Neutrophil (primary cell): ENCODE data around the gene PITPNC1.

Source experiments
- H3K27ac ChIP-seq: fragments of 200-600 bp; sonication (generic); 2 replicates; pipeline ENCODE4 v1.5.1; 2016; ENCODE audit warnings: mild to moderate bottlenecking, moderate library complexity
- H3K27me3 ChIP-seq: fragments of 200-600 bp; sonication (generic); 2 replicates; pipeline ENCODE4 v1.6.0; 2016; ENCODE audit warnings: mild to moderate bottlenecking
- H3K36me3 ChIP-seq: fragments of 200-600 bp; sonication (generic); 2 replicates; pipeline ENCODE4 v1.5.1; 2017
- H3K4me1 ChIP-seq, 2 experiments: fragments of 200-600 bp in 1 of 2; sonication (generic) in 1 of 2; 1 replicate in 1 of 2; 2 replicates in 1 of 2; pipeline versions ENCODE4 v1.5.1 to v1.6.1; 2013 to 2016; ENCODE audit warnings: low read depth in 1 of 2, low read length in 1 of 2, mild to moderate bottlenecking in 1 of 2, moderate library complexity in 1 of 2; ENCODE audit not compliant: control insufficient read depth in 1 of 2, insufficient read depth in 1 of 2
- H3K4me3 ChIP-seq, 2 experiments: fragments of 200-600 bp in 1 of 2; sonication (generic) in 1 of 2; 1 replicate in 1 of 2; 2 replicates in 1 of 2; pipeline ENCODE4 v1.5.1; 2013 to 2016; ENCODE audit warnings: low read depth in 1 of 2, low read length in 1 of 2, mild to moderate bottlenecking in 1 of 2, moderate library complexity in 1 of 2
- H3K9me3 ChIP-seq: fragments of 200-600 bp; sonication (generic); 2 replicates; pipeline ENCODE4 v1.5.1; 2016
- CTCF ChIP-seq: fragments of 200-600 bp; sonication (generic); IDR thresholded peaks from 2 replicates; pipeline ENCODE4 v1.5.1; 2016; ENCODE audit warnings: antibody characterized with exemption

PITPNC1 gene

GRCh38 chr17:67343237-67343636 is 33.8 kb upstream of the PITPNC1 start:
- no peaks in the 10 kb centered on the region for H3K27me3 ChIP-seq
- H3K36me3 ChIP-seq, result peaks cover 91% of the 10 kb centered on the region
- H3K4me3 ChIP-seq, result no peak overlapping the region
- no peaks in the 10 kb centered on the region for H3K9me3 ChIP-seq
- no peak overlapping the region for H3K27ac ChIP-seq
- no peak for TF ChIP-seq CTCF
- H3K4me1 ChIP-seq, result no peaks in the 10 kb centered on the region

DNA sequence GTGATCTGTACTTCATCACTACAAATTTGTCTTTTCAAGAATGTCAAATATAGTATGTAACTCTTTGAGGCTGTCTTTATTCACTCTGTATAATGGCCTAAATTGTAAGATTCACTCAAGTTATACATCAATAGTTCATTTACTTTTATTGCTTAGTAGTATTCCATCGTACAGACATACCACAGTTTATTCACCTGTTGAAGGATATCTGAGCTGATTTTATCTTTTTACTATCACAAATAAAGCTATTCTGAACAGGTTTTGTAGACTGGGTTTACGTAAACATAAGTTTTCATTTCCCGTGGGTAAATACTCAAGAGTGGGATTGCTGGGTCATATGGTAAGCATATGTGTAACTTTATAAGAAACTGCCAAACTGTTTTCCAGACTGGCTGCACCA is 29.3 kb upstream of the PITPNC1 start:
- no peak for TF ChIP-seq CTCF
- peaks cover 14 to 15% of the 10 kb centered on the region in 2 experiments for H3K4me1 ChIP-seq
- H3K4me3 ChIP-seq, result no peak overlapping the region
- no peak overlapping the region for H3K27ac ChIP-seq
- H3K9me3 ChIP-seq, result no peaks in the 10 kb centered on the region
- no peaks in the 10 kb centered on the region for H3K27me3 ChIP-seq
- peaks cover 82% of the 10 kb centered on the region for H3K36me3 ChIP-seq

DNA sequence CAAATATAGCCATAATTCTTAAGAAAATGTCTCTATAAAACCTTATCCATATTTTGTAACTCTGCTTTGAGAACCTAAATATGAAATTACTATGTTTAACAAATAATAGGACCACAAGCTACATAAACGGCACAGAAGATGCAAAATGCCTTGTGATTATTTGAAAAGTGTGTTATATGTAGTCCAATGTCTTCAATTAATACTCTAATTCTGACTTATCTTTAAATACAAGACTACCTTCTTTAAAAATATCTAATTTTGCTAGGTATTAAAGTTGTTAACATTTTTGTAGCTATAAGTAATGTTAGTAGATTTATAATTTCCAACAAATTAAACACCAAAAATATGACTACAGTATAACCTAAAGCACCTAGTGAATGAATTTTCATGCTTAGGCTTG is 27.7 kb upstream of the PITPNC1 start:
- no peaks in the 10 kb centered on the region for H3K27me3 ChIP-seq
- peaks cover 30 to 31% of the 10 kb centered on the region in 2 experiments for H3K4me1 ChIP-seq
- TF ChIP-seq CTCF, result no peak
- H3K36me3 ChIP-seq, result peaks cover 66% of the 10 kb centered on the region
- no peak overlapping the region for H3K27ac ChIP-seq
- no peak overlapping the region for H3K4me3 ChIP-seq
- H3K9me3 ChIP-seq, result no peaks in the 10 kb centered on the region

DNA sequence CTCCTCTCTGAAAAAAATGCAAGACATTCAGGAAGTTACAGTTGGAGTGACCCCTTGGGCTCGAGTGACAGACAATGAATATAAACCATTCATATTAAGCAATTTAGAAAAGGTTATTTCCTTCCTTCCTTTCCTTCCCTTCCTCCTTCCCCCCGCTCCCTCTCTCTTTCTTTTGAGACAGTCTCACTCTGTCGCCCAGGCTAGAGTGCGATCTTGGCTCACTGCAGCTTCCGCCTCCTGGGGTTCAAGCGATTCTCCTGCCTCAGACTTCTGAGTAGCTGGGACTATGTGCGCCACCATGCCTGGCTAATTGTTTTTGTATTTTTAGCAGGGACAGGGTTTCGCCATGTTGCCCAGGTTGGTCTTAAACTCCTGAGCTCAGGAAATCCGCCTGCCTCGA is 23.9 kb upstream of the PITPNC1 start:
- H3K4me3 ChIP-seq, result peak overlapping the region; percentile 3 to 25
- peaks cover 42% of the 10 kb centered on the region for H3K36me3 ChIP-seq
- H3K4me1 ChIP-seq, result peaks cover 40 to 47% of the 10 kb centered on the region in 2 experiments
- no peaks in the 10 kb centered on the region for H3K27me3 ChIP-seq
- peak overlapping the region; percentile 73 for H3K27ac ChIP-seq
- H3K9me3 ChIP-seq, result no peaks in the 10 kb centered on the region
- no peak for TF ChIP-seq CTCF

DNA sequence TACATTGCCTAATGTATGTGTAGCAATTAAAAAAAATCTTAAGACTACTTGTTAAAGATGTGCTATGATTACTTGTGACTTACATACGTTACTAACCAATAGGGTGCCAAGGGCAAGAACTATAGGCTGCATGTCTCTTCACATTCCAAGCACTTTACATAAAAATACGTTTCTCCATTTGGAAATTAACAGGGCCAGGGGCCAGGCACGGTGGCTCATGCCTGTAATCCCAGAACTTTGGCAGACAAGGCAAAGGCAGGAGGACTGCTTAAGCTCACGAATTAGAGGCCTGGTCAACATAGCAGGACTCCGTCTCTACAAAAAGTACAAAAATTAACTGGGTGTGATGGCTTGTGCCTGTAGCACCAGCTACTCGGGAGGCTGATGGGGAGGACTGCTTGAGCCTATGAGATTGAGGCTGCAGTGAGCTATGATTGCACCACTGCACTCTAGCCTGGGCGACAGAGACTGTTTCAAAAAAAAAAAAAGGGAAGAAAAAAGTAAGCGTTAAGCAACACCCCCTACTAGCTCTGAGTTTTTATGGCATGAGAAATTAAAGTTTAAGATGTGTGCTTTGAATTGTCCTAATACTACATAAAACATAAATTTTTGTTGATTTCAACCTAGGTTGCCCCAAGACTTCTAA is 23.0 kb upstream of the PITPNC1 start:
- Histone ChIP-seq H3K36me3 (peaks cover 33% of the 10 kb centered on the region), H3K27me3 (no peaks in the 10 kb centered on the region), H3K4me1 (peaks cover 42 to 47% of the 10 kb centered on the region in 2 experiments), H3K4me3 (peak overlapping the region in 1 of 2 experiments; percentile 25), H3K9me3 (no peaks in the 10 kb centered on the region), H3K27ac (peak overlapping the region; percentile 73)
- TF ChIP-seq CTCF, result no peak
